GM12891 (cell line): ENCODE results near the gene TAF4B.
A peak's percentile ranks its signal among the peaks of the same experiment; 100 is the strongest.

Source experiments
- DNase-seq: peaks from one replicate; pipeline ENCODE4 v3.0.0; 2011; ENCODE audit warnings: low spot score; ENCODE audit not compliant: insufficient read length
- FAIRE-seq: peaks from 2 replicates; lab custom pipeline; 2011; peaks lifted over from hg19 to GRCh38; lab: Jason Lieb, UNC
- PAX5 ChIP-seq: IDR thresholded peaks from 2 replicates; pipeline ENCODE4 v1.6.1; 2011; ENCODE audit warnings: low read length, moderate library complexity, mild to moderate bottlenecking; ENCODE audit not compliant: insufficient read depth, severe bottlenecking
- POLR2A ChIP-seq: IDR thresholded peaks from 2 replicates; pipeline ENCODE4 v1.6.1; 2011; ENCODE audit warnings: low read depth, low read length, control low read depth
- POLR2AphosphoS5 ChIP-seq: IDR thresholded peaks from 2 replicates; pipeline ENCODE4 v1.6.1; 2011; ENCODE audit warnings: low read depth, low read length, control low read depth
- POU2F2 ChIP-seq: IDR thresholded peaks from 2 replicates; pipeline ENCODE4 v1.6.1; 2011; ENCODE audit warnings: low read depth, mild to moderate bottlenecking, control low read depth, low read length, moderate library complexity
- SPI1 ChIP-seq: IDR thresholded peaks from 2 replicates; pipeline ENCODE4 v1.6.1; 2011; ENCODE audit warnings: low read depth, low read length, control low read depth
- TAF1 ChIP-seq: IDR thresholded peaks from 2 replicates; pipeline ENCODE4 v1.6.1; 2011; ENCODE audit warnings: low read depth, low read length, control low read depth

Gene TAF4B

DNA sequence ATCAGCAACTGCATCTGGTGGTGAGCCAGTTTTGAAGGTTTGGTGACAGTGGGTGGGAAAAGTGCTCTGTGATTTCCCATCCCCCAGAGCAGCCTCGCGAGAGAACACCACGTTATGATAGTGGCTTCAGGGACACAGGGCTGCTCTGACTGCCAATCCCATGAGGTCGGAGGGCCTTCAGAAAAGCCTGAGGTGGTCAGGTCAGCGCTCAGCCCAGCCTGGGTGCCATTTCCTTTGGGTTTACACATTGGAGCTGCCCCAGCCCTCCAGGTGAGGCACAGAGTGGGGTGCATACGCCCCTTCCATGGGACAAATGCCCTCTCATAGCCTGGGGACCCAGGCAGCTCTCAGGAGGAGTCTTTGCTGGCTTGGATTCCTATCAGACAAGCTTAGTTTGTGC lies 195.3 kb downstream of the TAF4B start:
- TF ChIP-seq POU2F2 (no peak), POLR2AphosphoS5 (no peak), PAX5 (no peak), SPI1 (no peak), TAF1 (no peak), POLR2A (no peak)
- DNase-seq = no peak
- no peak for FAIRE-seq

DNA sequence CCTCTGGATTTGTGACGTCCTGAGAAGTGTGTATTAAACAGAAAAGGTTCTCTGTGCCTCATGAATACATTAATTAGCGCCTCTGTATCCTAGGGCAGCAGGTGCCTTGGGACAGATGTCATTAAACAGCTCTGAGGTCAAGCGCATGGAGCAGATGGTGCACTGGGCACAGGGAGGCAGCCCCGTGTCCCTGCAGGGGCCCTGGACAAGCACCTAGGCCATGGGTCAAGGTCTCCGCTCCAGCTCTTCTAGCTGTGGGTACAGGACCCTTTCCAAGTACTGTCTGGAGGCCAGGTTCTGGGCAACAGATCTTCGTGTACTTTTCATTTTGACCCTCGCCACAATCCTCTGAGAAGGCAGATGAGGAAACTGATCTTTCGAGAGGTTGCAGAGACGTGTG lies 195.7 kb downstream of the TAF4B start:
- DNase-seq (no peak), FAIRE-seq (no peak)
- TF ChIP-seq POLR2A (no peak), POU2F2 (no peak)

GRCh38 chr18:26422472-26423162 lies 196.4 kb downstream of the TAF4B start:
- DNase-seq (no peak), FAIRE-seq (peak; percentile 88)
- 0 out of 2 replicates have a peak, but pooled peaks have one; percentile 48 for TF ChIP-seq POU2F2
- no peak for TF ChIP-seq PAX5
- no peak for TF ChIP-seq POLR2A
- TF ChIP-seq SPI1 = peak; percentile 61
- no peak for TF ChIP-seq POLR2AphosphoS5

GRCh38 chr18:26424428-26425147 lies 198.3 kb downstream of the TAF4B start:
- FAIRE-seq = peak; percentile 58
- no peak for DNase-seq
- no peak for TF ChIP-seq POU2F2
- no peak for TF ChIP-seq PAX5

- TF ChIP-seq TAF1 (no peak), SPI1 (no peak), POU2F2 (no peak), PAX5 (no peak), POLR2AphosphoS5 (no peak), POLR2A (no peak)
- DNase-seq (no peak), FAIRE-seq (no peak)
Measured at GRCh38 chr18:26425148-26425531, 198.9 kb downstream of the TAF4B start.

DNA sequence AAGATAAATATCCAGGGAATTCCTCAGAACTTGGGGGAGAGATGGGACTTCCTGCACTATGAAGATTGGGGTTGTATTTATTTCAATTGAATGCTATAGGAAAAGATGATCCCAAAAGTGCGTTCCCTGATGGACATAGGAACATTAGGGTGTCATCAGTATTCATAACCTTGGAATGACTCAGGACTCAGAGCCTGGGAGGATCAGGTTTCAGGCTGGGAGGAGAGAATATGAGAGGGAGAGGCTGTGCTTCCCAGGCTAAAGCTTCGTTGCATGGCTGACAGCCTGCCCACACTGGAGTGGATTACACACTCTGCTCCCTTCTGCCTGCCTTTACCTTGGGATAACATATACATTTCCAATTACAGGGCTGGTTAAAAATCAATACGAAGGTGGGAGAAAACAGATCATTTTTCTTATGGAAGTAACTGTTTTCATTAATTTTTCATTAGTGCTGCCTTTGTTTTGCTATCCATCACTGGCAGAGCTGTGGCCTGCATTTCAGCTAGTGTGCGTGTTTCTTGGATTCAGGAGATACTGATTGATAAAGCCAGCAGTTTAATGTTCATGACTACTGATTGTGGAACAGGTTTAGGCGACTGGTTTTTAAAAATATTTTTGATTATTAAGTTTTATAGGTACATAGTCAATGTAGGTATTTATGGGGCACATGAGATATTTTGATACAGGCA lies 203.4 kb downstream of the TAF4B start:
- DNase-seq = no peak
- TF ChIP-seq TAF1 (no peak), SPI1 (no peak), POLR2AphosphoS5 (no peak), PAX5 (no peak), POLR2A (no peak), POU2F2 (no peak)
- FAIRE-seq = peak; percentile 31

DNA sequence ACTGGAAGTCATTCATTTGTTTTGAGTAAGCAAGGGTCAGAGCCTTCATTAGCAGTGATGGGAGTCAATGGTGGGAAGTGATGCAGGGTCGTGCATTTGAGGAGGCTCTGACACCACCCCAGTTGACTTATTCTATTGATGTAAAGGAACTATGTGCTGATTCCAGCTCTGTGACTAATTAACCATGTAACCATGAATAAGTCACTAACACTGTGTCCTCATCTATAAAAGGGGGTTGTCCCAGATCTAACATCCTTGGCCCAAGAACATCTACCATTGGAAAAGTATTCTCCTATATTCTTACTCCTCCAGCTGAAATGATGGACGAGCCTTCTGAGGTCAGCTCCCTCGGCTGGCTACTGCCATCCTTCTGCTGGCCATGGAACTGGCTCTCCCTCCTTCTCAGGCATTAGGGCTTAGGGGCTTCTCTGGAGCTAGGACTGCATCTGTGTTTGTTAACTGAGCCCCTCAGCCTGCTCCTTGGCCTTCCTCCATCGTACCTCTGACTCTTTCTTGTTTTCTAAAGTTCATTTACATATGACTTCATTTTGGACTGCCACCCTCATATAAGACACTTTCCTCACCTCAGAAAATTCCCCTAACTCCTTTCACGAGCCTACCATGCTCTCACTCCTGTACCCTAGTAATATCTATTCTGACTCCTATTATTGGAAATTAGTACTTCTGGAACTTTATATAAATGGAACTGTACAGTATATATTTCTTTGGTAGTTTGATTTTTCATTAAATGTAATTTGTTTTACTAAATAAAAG lies 206.6 kb downstream of the TAF4B start:
- no peak for TF ChIP-seq PAX5
- no peak for TF ChIP-seq POU2F2
- TF ChIP-seq POLR2A = no peak
- TF ChIP-seq POLR2AphosphoS5 = no peak
- TF ChIP-seq TAF1 = no peak
- no peak for TF ChIP-seq SPI1
- DNase-seq (no peak), FAIRE-seq (no peak)

- no peak for FAIRE-seq
- no peak for DNase-seq
- no peak for TF ChIP-seq POU2F2
- no peak for TF ChIP-seq POLR2A
- no peak for TF ChIP-seq SPI1
- TF ChIP-seq TAF1 = no peak
- TF ChIP-seq POLR2AphosphoS5 = no peak
- TF ChIP-seq PAX5 = no peak
Measured at GRCh38 chr18:26434887-26435286, 208.6 kb downstream of the TAF4B start.

GRCh38 chr18:26435415-26436095 lies 209.3 kb downstream of the TAF4B start:
- DNase-seq = no peak
- FAIRE-seq = no peak
- TF ChIP-seq POLR2AphosphoS5 (no peak), SPI1 (no peak), TAF1 (no peak), POU2F2 (no peak), PAX5 (no peak), POLR2A (no peak)
